Measurements from ENCODE around the gene FIG4.

- TF ChIP-seq CTCF (IDR thresholded peaks at IDR 0.05) (no peak), ZMAT4 (CRISPR knock-in tag; IDR thresholded peaks at IDR 0.05) (no peak), E2F4 (CRISPR knock-in tag; IDR thresholded peaks at IDR 0.05; ENCODE audit: borderline replicate concordance, low read depth) (no peak)
These were observed 14.4 kb upstream of the FIG4 start for GRCh38 chr6:109676724-109677123.

Data from WTC11 (cell line).